Measurements from ENCODE around the gene INTS6.

DNA sequence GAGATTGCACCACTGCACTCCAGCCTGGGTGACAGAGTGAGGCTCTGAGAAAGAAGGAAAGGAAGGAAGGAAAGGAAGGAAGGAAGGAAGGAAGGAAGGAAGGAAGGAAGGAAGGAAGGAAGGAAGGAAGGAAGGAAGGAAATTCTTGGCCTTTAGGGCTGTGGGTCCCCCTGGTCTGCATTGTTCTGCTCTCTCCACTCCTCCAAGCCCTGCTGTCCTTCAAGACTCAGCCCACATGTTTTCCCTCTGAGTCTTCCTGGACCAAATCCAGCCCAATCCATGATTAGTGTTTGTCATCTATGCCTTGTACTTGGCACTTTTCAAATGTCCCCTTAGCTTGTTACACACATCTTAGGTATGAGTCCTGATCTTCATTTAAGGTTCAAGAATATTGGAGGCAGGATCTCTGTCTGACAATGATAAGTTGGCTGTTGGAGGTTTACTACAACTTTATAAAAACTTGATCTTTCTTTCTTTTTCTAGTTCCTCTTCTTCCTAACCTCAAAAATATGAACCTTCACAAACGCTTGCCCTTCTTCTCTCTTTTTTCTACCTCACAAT lies 48.8 kb upstream of the INTS6 start:
- TF ChIP-seq, protein P1, sequence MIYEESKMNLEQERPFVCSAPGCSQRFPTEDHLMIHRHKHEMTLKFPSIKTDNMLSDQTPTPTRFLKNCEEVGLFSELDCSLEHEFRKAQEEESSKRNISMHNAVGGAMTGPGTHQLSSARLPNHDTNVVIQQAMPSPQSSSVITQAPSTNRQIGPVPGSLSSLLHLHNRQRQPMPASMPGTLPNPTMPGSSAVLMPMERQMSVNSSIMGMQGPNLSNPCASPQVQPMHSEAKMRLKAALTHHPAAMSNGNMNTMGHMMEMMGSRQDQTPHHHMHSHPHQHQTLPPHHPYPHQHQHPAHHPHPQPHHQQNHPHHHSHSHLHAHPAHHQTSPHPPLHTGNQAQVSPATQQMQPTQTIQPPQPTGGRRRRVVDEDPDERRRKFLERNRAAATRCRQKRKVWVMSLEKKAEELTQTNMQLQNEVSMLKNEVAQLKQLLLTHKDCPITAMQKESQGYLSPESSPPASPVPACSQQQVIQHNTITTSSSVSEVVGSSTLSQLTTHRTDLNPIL (CRISPR knock-in tag; IDR thresholded peaks at IDR 0.05; ENCODE audit: low read depth) = no peak
- TF ChIP-seq ZFP30 (CRISPR knock-in tag; IDR thresholded peaks at IDR 0.05) (no peak), OSR1 (CRISPR knock-in tag; IDR thresholded peaks at IDR 0.05) (no peak), ZFP3 (CRISPR knock-in tag; IDR thresholded peaks at IDR 0.05) (no peak), ESRRG (CRISPR knock-in tag; IDR thresholded peaks at IDR 0.05) (no peak)
